ENCODE measurements around the gene PAFAH1B2. TPM values are rescaled to one million over a fixed set of nuclear protein-coding genes. Genes with fewer than 3 reads are reported as not detected.

Gene PAFAH1B2
- total RNA-seq, 2 donors from 2014 or later: 72.5 to 126 TPM

DNA sequence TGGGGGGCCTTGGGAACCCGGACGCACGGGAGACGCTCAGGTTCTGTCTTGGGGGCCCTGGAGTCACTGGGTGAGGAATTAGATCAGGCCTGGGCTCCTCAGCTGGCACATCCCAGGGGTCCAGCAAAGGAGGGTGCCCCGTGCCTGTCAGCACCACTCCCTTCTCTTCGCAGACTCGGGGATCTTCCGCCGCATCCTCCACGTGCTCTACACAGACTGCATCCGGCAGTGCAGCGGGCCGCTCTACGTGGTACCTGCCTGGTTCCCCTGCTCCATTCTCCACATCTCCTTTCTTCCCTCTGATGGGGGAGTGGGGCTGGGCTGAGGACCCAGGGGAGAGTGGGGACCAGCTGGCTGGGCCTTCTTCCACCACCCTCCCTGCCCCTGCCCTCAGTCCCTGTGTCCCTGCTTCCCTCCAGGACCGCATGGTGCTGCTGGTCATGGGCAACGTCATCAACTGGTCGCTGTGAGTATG is 48.4 kb downstream of the PAFAH1B2 start:
- no peak for DNase-seq (ENCODE audit: low spot score)
- no peak overlapping the region for H3K27ac ChIP-seq
- intact Hi-C loops (cut with DNase I): no loop called here
- H3K36me3 ChIP-seq: peaks cover 18 to 56% of the 10 kb centered on the region in 2 donors
- H3K4me3 ChIP-seq: no peak overlapping the region
- TF ChIP-seq, protein P1, sequence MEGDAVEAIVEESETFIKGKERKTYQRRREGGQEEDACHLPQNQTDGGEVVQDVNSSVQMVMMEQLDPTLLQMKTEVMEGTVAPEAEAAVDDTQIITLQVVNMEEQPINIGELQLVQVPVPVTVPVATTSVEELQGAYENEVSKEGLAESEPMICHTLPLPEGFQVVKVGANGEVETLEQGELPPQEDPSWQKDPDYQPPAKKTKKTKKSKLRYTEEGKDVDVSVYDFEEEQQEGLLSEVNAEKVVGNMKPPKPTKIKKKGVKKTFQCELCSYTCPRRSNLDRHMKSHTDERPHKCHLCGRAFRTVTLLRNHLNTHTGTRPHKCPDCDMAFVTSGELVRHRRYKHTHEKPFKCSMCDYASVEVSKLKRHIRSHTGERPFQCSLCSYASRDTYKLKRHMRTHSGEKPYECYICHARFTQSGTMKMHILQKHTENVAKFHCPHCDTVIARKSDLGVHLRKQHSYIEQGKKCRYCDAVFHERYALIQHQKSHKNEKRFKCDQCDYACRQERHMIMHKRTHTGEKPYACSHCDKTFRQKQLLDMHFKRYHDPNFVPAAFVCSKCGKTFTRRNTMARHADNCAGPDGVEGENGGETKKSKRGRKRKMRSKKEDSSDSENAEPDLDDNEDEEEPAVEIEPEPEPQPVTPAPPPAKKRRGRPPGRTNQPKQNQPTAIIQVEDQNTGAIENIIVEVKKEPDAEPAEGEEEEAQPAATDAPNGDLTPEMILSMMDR (IDR thresholded peaks at IDR 0.05): no peak
- TF ChIP-seq POLR2AphosphoS5 (IDR thresholded peaks at IDR 0.05) (no peak), POLR2A (IDR thresholded peaks at IDR 0.05) (no peak)
- H3K9me3 ChIP-seq: no peaks in the 10 kb centered on the region
- no peaks in the 10 kb centered on the region for H3K27me3 ChIP-seq (replicated peaks; ENCODE audit: insufficient read depth)
- WGBS: 93% methylated on average over 14 of the region's 17 CpGs
- no peaks in the 10 kb centered on the region for H3K4me1 ChIP-seq (replicated peaks)

DNA sequence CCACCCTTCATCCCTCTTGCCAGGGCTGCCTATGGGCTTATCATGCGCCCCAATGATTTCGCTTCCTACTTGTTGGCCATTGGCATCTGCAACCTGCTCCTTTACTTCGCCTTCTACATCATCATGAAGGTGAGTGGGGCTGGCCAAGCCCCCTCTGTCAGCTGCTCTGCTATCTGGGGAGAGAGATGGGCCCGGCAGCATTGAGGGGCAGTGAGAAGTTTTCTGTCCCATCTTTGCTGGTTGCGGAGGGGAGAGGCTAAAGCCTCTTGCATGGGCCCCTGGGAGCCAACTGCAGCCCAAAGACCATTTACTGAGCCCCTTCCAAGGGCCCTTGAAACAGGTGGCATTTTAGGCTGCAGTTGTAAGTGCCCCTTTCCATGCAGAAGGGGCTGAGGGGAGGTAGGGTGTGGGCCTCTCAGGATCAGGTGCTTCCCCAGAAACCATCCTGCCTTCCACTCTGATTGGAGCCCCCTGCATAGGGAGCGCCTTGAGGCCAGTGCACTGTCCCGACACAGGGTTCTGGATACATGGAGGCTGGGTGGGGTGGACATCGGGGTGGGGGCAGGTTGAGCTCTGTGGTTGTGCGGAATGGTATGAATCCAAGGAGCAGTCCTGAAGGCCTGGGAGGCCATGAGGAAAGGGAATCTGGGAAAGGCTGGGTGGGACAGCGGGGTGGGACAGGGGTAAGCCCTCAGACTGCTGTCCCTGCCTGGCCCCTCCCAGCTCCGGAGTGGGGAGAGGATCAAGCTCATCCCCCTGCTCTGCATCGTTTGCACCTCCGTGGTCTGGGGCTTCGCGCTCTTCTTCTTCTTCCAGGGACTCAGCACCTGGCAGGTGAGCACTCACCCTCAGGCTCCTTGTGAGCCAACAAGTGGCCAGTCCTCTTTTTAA is 49.3 kb downstream of the PAFAH1B2 start:
- H3K4me1 ChIP-seq (replicated peaks): peaks cover 9% of the 10 kb centered on the region
- TF ChIP-seq, protein P1 (IDR thresholded peaks at IDR 0.05): no peak
- TF ChIP-seq POLR2A (IDR thresholded peaks at IDR 0.05): no peak
- TF ChIP-seq POLR2AphosphoS5 (IDR thresholded peaks at IDR 0.05): no peak
- no peaks in the 10 kb centered on the region for H3K27me3 ChIP-seq (replicated peaks; ENCODE audit: insufficient read depth)
- H3K36me3 ChIP-seq: peaks cover 18 to 48% of the 10 kb centered on the region in 2 donors
- H3K9me3 ChIP-seq: no peaks in the 10 kb centered on the region
- peak overlapping the region in 1 of 2 donors; percentile 18 for H3K27ac ChIP-seq
- intact Hi-C loops (cut with DNase I): no loop called here
- WGBS: 88% methylated on average over 15 of the region's 15 CpGs
- DNase-seq (ENCODE audit: low spot score): no peak
- no peak overlapping the region for H3K4me3 ChIP-seq

- WGBS: 62% methylated on average over 5 of the region's 5 CpGs
- no peak for DNase-seq (ENCODE audit: low spot score)
- Histone ChIP-seq H3K27me3 (replicated peaks; ENCODE audit: insufficient read depth) (no peaks in the 10 kb centered on the region), H3K27ac (no peak overlapping the region), H3K36me3 (peaks cover 15 to 41% of the 10 kb centered on the region in 2 donors), H3K9me3 (no peaks in the 10 kb centered on the region), H3K4me3 (no peak overlapping the region), H3K4me1 (replicated peaks) (peaks cover 10% of the 10 kb centered on the region)
- intact Hi-C loops (cut with DNase I): no loop called here
- TF ChIP-seq POLR2A (IDR thresholded peaks at IDR 0.05) (no peak), POLR2AphosphoS5 (IDR thresholded peaks at IDR 0.05) (no peak)
- TF ChIP-seq, protein P1 (IDR thresholded peaks at IDR 0.05): no peak
These were observed 50.2 kb downstream of the PAFAH1B2 start for GRCh38 chr11:117194267-117194666.

GRCh38 chr11:117195258-117195657 is 51.2 kb downstream of the PAFAH1B2 start:
- 87% methylated on average over 4 of the region's 4 CpGs for WGBS
- TF ChIP-seq POLR2AphosphoS5 (IDR thresholded peaks at IDR 0.05): no peak
- TF ChIP-seq POLR2A (IDR thresholded peaks at IDR 0.05): no peak
- TF ChIP-seq, protein P1 (IDR thresholded peaks at IDR 0.05): no peak
- no peaks in the 10 kb centered on the region for H3K27me3 ChIP-seq (replicated peaks; ENCODE audit: insufficient read depth)
- intact Hi-C loops (cut with DNase I): no loop called here
- peaks cover 10% of the 10 kb centered on the region for H3K4me1 ChIP-seq (replicated peaks)
- peak overlapping the region in 1 of 2 donors; percentile 12 for H3K27ac ChIP-seq
- H3K4me3 ChIP-seq: no peak overlapping the region
- no peaks in the 10 kb centered on the region for H3K9me3 ChIP-seq
- no peak for DNase-seq (ENCODE audit: low spot score)
- peaks cover 9 to 34% of the 10 kb centered on the region in 2 donors for H3K36me3 ChIP-seq
